HepG2 (cell line): Measurements from ENCODE around the gene DHX8. TPM values are rescaled to one million over a fixed set of nuclear protein-coding genes. Genes with fewer than 3 reads are reported as not detected.

Experiments used
- ATAC-seq: fragments of 200-7000 bp; cut with Tn5 transposase; 3 replicates; pipeline ENCODE4 v1.9.1; 2020; ENCODE audit warnings: mild to moderate bottlenecking, moderate library complexity
- BruUV-seq: library from RNA; stranded (reverse); fragments of 400-500 nt; replicated peaks from 2 replicates; lab custom pipeline; 2021; lab: Mats Ljungman, UMichigan
- CTCF ChIA-PET: fragments of 300-600 bp; formaldehyde crosslinking; extraction: SDS; loops from one replicate; lab custom pipeline; 2021; ENCODE audit warnings: low total read pairs, inconsistent platforms, low intra/inter-chr PET ratio; lab: Yijun Ruan, JAX
- POLR2A ChIA-PET: fragments of 350-600 bp; sonication (Branson Sonifier 250); formaldehyde crosslinking; loops from one replicate; lab custom pipeline; 2020; ENCODE audit warnings: antibody characterized with exemption, inconsistent platforms; lab: Yijun Ruan, JAX
- DNase-seq: peaks from one replicate; pipeline ENCODE4 v3.0.0-alpha.2; 2015; ENCODE audit warnings: low spot score
- FAIRE-seq: peaks from 3 replicates; lab custom pipeline; 2011; peaks lifted over from hg19 to GRCh38; lab: Jason Lieb, UNC
- H2AFZ ChIP-seq: one replicate; pipeline ENCODE4 v1.6.1; 2011; ENCODE audit warnings: low read length, inconsistent platforms
- H3K27ac ChIP-seq: fragments of 300-600 bp; 3 replicates; pipeline ENCODE4 v1.8.0; 2011; ENCODE audit warnings: mixed run types, mild to moderate bottlenecking, mixed read lengths, low read length, inconsistent platforms; ENCODE audit not compliant: insufficient read depth; ENCODE audit errors: extremely low read length
- H3K27me3 ChIP-seq, 2 experiments: fragments of 200-600 bp in 1 of 2; 2 replicates in 1 of 2; 3 replicates in 1 of 2; pipeline versions ENCODE4 v1.6.0 to v1.8.0; 2011; ENCODE audit warnings: low read length in 2 of 2, mild to moderate bottlenecking in 2 of 2, moderate library complexity in 2 of 2, inconsistent platforms in 1 of 2; ENCODE audit not compliant: insufficient read depth in 2 of 2, control insufficient read depth in 1 of 2
- H3K36me3 ChIP-seq, 2 experiments: fragments of 200-600 bp in 1 of 2; replicated peaks in 1 of 2; 2 replicates in 1 of 2; 3 replicates in 1 of 2; pipeline versions ENCODE4 v1.5.1 to v1.8.0; 2011; ENCODE audit warnings: low read length in 2 of 2, inconsistent platforms in 1 of 2; ENCODE audit not compliant: insufficient read depth in 2 of 2, control insufficient read depth in 1 of 2
- H3K4me1 ChIP-seq: 2 replicates; pipeline ENCODE4 v1.5.1; 2012; ENCODE audit warnings: low read length, inconsistent platforms; ENCODE audit not compliant: insufficient read depth
- H3K4me2 ChIP-seq: 2 replicates; pipeline ENCODE4 v1.6.0; 2011; ENCODE audit warnings: low read depth, low read length, inconsistent platforms
- H3K4me3 ChIP-seq, 3 experiments: fragments of 200-600 bp in 1 of 3; sonication (generic), shearing (Covaris generic) in 1 of 3; replicated peaks in 1 of 3; 2 replicates each; pipeline ENCODE4 v1.5.1; 2011 to 2016; ENCODE audit warnings: low read length in 3 of 3, inconsistent platforms in 2 of 3, low read depth in 2 of 3, mild to moderate bottlenecking in 2 of 3, control low read depth in 1 of 3, mixed read lengths in 1 of 3; ENCODE audit not compliant: insufficient read depth in 1 of 3
- H3K79me2 ChIP-seq: one replicate; pipeline ENCODE4 v1.6.1; 2011; ENCODE audit warnings: low read length, inconsistent platforms; ENCODE audit not compliant: insufficient read depth
- H3K9ac ChIP-seq: 2 replicates; pipeline ENCODE4 v1.6.0; 2011; ENCODE audit warnings: mild to moderate bottlenecking, low read depth, low read length, inconsistent platforms; ENCODE audit not compliant: insufficient read depth
- H3K9me3 ChIP-seq: 2 replicates; pipeline ENCODE4 v1.5.1; 2012; ENCODE audit warnings: mild to moderate bottlenecking, low read length
- H4K20me1 ChIP-seq: 2 replicates; pipeline ENCODE4 v1.6.0; 2011; ENCODE audit warnings: inconsistent platforms, mild to moderate bottlenecking, low read length, moderate library complexity; ENCODE audit not compliant: insufficient read depth
- BHLHE40 ChIP-seq: IDR thresholded peaks from 2 replicates; pipeline ENCODE4 v1.6.1; 2011; ENCODE audit warnings: low read length, improper control_type of control experiment
- DDIT3 ChIP-seq: sonication (generic); formaldehyde crosslinking; IDR thresholded peaks from 2 replicates; pipeline ENCODE4 v1.4.0; 2020; ENCODE audit warnings: mild to moderate bottlenecking, missing genetic modification reagents
- FOSL1 ChIP-seq: sonication (generic); formaldehyde crosslinking; IDR thresholded peaks from 2 replicates; pipeline ENCODE4 v1.9.0; 2021; ENCODE audit warnings: missing genetic modification reagents, borderline replicate concordance
- RAD51 ChIP-seq: fragments of 450-650 bp; IDR thresholded peaks from 2 replicates; pipeline ENCODE4 v1.6.1; 2016; ENCODE audit warnings: borderline replicate concordance
- RFXAP ChIP-seq: sonication (generic); formaldehyde crosslinking; IDR thresholded peaks from 2 replicates; pipeline ENCODE4 v1.4.0; 2020; ENCODE audit warnings: missing genetic modification reagents, borderline replicate concordance
- TEAD2 ChIP-seq: sonication (generic); formaldehyde crosslinking; IDR thresholded peaks from 2 replicates; pipeline ENCODE4 v1.9.0; 2021; ENCODE audit warnings: missing genetic modification reagents
- ZNF12 ChIP-seq: sonication (generic); formaldehyde crosslinking; IDR thresholded peaks from 2 replicates; pipeline ENCODE4 v1.5.0; 2020; ENCODE audit warnings: missing genetic modification reagents
- ZNF468 ChIP-seq: sonication (generic); formaldehyde crosslinking; IDR thresholded peaks from 2 replicates; pipeline ENCODE4 v1.8.0; 2022; ENCODE audit warnings: mild to moderate bottlenecking, moderate library complexity, missing genetic modification reagents
- ZNF570 ChIP-seq: sonication (generic); formaldehyde crosslinking; IDR thresholded peaks from 2 replicates; pipeline ENCODE4 v1.4.0; 2020; ENCODE audit warnings: mild to moderate bottlenecking, missing genetic modification reagents, borderline replicate concordance
- ZNF629 ChIP-seq: sonication (generic); formaldehyde crosslinking; conservative IDR thresholded peaks from 2 replicates; pipeline ENCODE4 v1.5.0; 2020; ENCODE audit warnings: missing genetic modification reagents
- ZNF639 ChIP-seq: conservative IDR thresholded peaks from 2 replicates; pipeline ENCODE4 v1.6.1; 2018; ENCODE audit warnings: missing genetic modification reagents
- ZNF775 ChIP-seq: sonication (generic); formaldehyde crosslinking; IDR thresholded peaks from 2 replicates; pipeline ENCODE4 v1.4.0; 2020; ENCODE audit warnings: missing genetic modification reagents, mild to moderate bottlenecking, moderate library complexity, borderline replicate concordance
- ZSCAN21 ChIP-seq: sonication (generic); formaldehyde crosslinking; IDR thresholded peaks from 2 replicates; pipeline ENCODE4 v1.8.0; 2022; ENCODE audit warnings: mild to moderate bottlenecking, missing genetic modification reagents, moderate library complexity, borderline replicate concordance
- WGBS: methylation state at CpG from one replicate; pipeline ENCODE4 v1.1.6; 2017; ENCODE audit warnings: low lambda C conversion rate; 5-methylcytosine and 5-hydroxymethylcytosine counted together
- in situ Hi-C: cut with HindIII; loops from 2 replicates; pipeline ENCODE4 v1.10.0; 2017; ENCODE audit warnings: low pct_unique_long_range_greater_than_20kb; ENCODE audit not compliant: extremely low pct_ligation_motif_present
- intact Hi-C: fragments of 100-400 bp; cut with micrococcal nuclease; formaldehyde crosslinking; loops from one replicate; pipeline ENCODE4 v1.10.0; 2022; ENCODE audit not compliant: unreplicated experiment
- polyA plus RNA-seq, 8 experiments: library from polyadenylated mRNA; depleted of rRNA in 3 of 8; stranded (reverse) in 7 of 8; unstranded in 1 of 8; fragments of >200 nt; fragmentation: Illumina TruSeq in 4 of 8; extraction: Trizol in 4 of 8; gene quantifications; 2 replicates each; pipeline versions ENCODE4 v1.2.1 to v1.2.3, GENCODE V29; 2011 to 2016; ENCODE audit warnings: low read depth in 4 of 8, missing spikeins in 1 of 8, mixed read lengths in 1 of 8; ENCODE audit not compliant: insufficient read depth in 1 of 8
- total RNA-seq, 5 experiments: library from RNA; depleted of rRNA; stranded (reverse); fragments of >200 nt; fragmentation: Illumina TruSeq; extraction: Trizol; gene quantifications; 2 replicates each; pipeline ENCODE4 v1.2.3, GENCODE V29; 2016; ENCODE audit warnings: low read depth in 1 of 5

DHX8 gene
- total and polyA plus RNA-seq, 2 of the 13 experiments (the other 11 are each of a cell fraction or from before 2014, with no cell fraction given): 24.8 to 48.9 TPM

GRCh38 chr17:43469145-43469544 lies 14.6 kb upstream of the DHX8 start (continued):
- TF ChIP-seq RFXAP (CRISPR knock-in tag) (no peak), ZNF468 (CRISPR knock-in tag) (0 out of 2 replicates have a peak, but pooled peaks have one; percentile 46), ZSCAN21 (CRISPR knock-in tag) (no peak), TEAD2 (CRISPR knock-in tag) (no peak), ZNF629 (CRISPR knock-in tag) (0 out of 2 replicates have a peak, but pooled peaks have one; percentile 7), BHLHE40 (peak; percentile 74), ZNF775 (CRISPR knock-in tag) (no peak), ZNF12 (CRISPR knock-in tag) (0 out of 2 replicates have a peak, but pooled peaks have one; percentile 53), DDIT3 (no peak), ZNF570 (CRISPR knock-in tag) (no peak), FOSL1 (CRISPR knock-in tag) (no peak)

GRCh38 chr17:43471585-43472160 lies 12.1 kb upstream of the DHX8 start:
- no peak for ATAC-seq
- DNase-seq: no peak
- H4K20me1 ChIP-seq: no peaks in the 10 kb centered on the region
- TF ChIP-seq ZNF639: no peak
- TF ChIP-seq RAD51: 0 out of 2 replicates have a peak, but pooled peaks have one; percentile 4
- TF ChIP-seq, all 625 proteins: peak for 1
- ChIA-PET CTCF (no interaction called here), POLR2A (interaction anchor here (1.2 to 4.1 kb wide), 4 partner anchors 13 to 111 kb away, joined by 3 to 65 read pairs (median 37); partner anchors contain the start of gene ARL4D)
- no peaks in the 10 kb centered on the region for H3K27me3 ChIP-seq
- H3K9ac ChIP-seq: no peak overlapping the region
- no peak for FAIRE-seq
- no peak overlapping the region for H3K4me3 ChIP-seq
- intact Hi-C loops (no loop called here), in situ Hi-C loops (no loop called here)
- H2AFZ ChIP-seq: no peak overlapping the region
- H3K4me2 ChIP-seq: no peak overlapping the region
- no peaks in the 10 kb centered on the region for H3K79me2 ChIP-seq
- no peak overlapping the region for H3K27ac ChIP-seq
- no peaks in the 10 kb centered on the region for H3K9me3 ChIP-seq
- 73% methylated on average over 2 of the region's 2 CpGs for WGBS
- H3K36me3 ChIP-seq: no peaks in the 10 kb centered on the region
- peaks cover 66% of the 10 kb centered on the region for H3K4me1 ChIP-seq
- BruUV-seq: no TSS peak
